Midbrain (tissue), 1 donor: Measurements from ENCODE around the gene PARD6A.
A peak's percentile ranks its signal among the peaks of the same experiment; 100 is the strongest.

Experiments
- DNase-seq: peaks from one replicate; lab custom pipeline; 2025; lab: John Stamatoyannopoulos, UW

PARD6A gene

GRCh38 chr16:67653789-67654402, 6.9 kb upstream of the PARD6A start:
- DNase-seq: no peak

- DNase-seq: no peak
These were observed 6.3 kb upstream of the PARD6A start for GRCh38 chr16:67654403-67654911.

GRCh38 chr16:67655363-67655762, 5.4 kb upstream of the PARD6A start:
- no peak for DNase-seq

DNA sequence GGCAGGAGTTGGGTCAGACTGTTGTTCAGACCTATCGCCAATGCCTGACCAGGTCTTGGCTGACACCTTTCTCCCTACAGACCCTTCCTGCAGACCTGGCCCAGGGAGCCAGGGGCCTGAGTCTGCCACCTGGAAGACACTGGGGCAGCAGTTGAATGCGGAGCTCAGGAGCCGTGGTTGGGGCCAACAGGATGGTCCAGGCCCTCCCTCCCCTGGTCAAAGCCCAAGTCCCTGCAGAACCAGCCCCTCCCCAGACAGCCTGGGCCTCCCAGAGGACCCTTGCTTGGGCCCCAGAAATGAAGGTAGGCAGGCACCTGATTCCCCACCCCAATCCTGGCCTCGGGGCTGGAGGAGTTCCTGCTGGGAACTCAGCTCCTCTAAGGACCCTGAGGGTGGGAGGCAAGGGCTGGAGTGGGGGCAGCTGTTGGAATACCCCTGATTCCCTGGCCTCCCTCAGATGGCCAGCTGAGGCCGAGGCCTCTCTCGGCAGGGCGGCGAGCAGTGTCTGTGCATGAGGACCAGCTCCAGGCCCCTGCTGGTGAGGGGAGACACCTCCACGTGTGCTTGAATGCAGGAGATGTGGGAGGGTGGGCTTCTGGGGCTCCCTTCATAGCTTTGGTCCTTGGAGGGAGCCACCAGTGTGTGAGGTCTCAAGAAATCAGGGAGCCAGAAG, 4.3 kb upstream of the PARD6A start:
- DNase-seq: no peak

- DNase-seq: no peak
These were observed 3.6 kb upstream of the PARD6A start for GRCh38 chr16:67657017-67657608.

DNA sequence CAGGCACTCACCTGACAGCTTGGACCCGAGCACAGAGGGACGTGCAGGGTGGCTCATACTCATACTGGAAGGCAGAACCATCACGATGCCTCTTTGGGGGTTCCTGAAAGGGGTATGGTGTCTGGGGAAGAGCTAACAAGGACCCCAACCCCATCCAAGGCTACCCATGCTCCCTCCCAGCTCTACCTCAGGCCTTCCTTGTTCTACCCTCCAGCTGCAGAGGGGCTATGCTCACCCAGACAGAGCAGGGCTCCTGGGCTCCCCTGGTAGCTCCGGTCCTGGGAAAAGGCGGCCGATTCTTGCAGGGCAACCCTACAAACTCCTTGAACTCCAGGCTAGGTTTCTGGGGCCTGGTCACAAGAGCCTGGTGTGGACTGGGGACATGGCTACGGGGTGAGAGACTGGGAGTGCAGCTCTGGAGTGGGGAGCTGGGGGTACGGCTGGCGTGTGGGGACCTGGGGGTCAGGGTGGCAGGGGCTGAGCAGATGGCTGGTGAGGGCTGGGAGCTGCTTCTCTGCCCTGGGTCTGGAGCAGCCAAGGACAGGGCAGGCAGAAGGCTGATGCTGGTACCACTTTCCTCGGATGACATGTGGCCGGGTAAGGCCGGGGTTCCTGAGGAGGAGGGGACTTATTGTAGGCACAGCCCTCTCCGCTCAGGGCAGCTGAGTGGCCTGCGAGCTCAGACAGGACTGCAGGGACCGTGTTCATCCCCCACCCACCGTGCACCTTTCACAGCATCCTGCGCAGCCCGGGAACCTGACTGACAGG, 2.8 kb upstream of the PARD6A start:
- DNase-seq: no peak

- no peak for DNase-seq
These were observed 1.7 kb upstream of the PARD6A start for GRCh38 chr16:67658849-67659674.

GRCh38 chr16:67659675-67660563, 841 bp upstream of the PARD6A start, which contains the start of gene ACD:
TSS of gene ACD (minus strand) at chr16:67660260. CDS start at chr16:67660220, 40 bp downstream.
- peak; percentile 95 for DNase-seq

DNA sequence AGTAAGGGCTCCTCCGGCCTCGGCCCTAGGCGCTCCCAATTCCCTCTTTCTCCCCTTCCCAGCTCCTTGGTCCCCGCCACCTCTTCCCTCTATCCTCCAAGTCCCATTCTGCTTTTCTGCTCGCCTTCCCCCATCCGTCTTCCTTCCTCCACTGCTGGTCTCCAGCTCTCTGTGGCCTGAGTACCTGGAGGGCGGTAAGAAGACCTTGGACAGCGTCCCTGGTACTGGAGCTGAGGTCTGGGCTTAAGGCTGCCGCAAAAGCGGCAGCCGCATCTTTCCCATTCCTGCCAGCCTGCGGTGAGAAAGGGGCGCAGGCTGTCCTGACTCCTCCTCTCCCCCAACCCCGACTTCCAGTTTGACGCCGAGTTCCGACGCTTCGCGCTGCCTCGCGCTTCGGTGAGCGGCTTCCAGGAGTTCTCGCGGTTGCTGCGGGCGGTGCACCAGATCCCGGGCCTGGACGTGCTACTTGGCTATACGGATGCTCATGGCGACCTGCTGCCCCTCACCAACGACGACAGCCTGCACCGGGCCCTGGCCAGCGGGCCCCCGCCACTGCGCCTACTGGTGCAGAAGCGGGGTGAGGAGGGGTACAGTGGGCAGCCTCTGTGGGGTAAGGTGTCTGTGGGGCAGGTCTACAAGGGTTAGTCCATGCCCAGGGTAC, 471 bp downstream of the PARD6A start:
- peak; percentile 23 for DNase-seq

DNA sequence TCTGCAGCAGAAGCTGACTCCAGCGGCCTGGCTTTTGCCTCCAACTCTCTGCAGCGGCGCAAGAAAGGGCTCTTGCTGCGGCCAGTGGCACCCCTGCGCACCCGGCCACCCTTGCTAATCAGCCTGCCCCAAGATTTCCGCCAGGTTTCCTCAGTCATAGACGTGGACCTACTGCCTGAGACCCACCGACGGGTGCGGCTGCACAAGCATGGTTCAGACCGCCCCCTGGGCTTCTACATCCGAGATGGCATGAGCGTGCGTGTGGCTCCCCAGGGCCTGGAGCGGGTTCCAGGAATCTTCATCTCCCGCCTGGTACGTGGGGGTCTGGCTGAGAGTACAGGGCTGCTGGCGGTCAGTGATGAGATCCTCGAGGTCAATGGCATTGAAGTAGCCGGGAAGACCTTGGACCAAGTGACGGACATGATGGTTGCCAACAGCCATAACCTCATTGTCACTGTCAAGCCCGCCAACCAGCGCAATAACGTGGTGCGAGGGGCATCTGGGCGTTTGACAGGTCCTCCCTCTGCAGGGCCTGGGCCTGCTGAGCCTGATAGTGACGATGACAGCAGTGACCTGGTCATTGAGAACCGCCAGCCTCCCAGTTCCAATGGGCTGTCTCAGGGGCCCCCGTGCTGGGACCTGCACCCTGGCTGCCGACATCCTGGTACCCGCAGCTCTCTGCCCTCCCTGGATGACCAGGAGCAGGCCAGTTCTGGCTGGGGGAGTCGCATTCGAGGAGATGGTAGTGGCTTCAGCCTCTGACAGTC, 1.3 kb downstream of the PARD6A start:
- DNase-seq: no peak

GRCh38 chr16:67662653-67663010, 1.9 kb downstream of the PARD6A start:
- no peak for DNase-seq

GRCh38 chr16:67663151-67663876, 2.6 kb downstream of the PARD6A start:
- no peak for DNase-seq

- DNase-seq: no peak
These were observed 3.1 kb downstream of the PARD6A start for GRCh38 chr16:67663877-67664222.

DNA sequence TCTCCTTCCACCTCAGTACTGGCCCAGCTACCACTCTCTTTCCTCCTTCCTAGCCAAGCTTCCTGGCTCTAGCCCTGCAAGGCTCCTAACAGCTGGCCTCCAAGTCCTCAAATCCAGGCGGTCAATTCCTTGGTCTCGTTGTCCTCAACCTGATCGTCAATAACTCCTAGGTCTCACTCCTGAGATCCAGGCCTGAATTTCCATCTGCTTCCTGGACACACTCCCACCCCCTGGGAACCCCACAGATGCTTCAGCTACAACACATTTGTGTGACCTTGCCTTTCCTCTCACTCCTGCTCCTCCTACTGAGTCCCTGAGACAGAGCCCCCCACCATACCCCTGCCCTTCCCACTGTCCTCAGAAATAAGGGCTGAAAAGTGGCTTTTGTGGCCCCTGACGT, 3.5 kb downstream of the PARD6A start:
- DNase-seq: no peak

- no peak for DNase-seq
These were observed 4.1 kb downstream of the PARD6A start for GRCh38 chr16:67664871-67665270.

GRCh38 chr16:67665598-67665997, 4.8 kb downstream of the PARD6A start:
- DNase-seq: no peak

DNA sequence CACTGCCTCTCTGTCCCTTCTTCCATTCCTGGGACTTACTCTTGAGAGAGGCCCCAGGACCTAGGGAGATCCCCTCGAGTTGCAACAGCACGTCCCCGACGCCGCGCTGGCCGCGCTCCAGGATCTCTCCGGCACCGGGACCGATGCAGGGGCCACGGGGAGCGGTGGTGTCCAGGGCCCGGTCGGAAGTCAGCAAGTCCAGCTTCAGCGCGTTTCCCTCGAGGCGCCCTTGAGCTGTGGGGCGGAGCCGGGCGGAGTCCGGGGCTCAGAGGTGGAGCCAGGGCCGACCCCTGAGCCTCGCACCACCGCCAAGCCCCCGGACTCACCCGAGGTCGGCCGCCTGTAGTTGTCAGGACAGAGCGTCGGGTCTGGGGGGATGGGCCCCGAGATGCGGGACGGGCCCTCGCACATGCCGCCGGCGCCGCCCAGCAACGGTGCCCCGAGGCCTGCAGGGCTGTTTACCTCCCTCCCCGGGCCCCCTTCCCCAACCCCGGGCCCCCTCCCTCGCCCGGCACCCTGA, 5.3 kb downstream of the PARD6A start:
- DNase-seq: no peak
